ENCODE measurements around the gene FOXG1.

FOXG1 gene

DNA sequence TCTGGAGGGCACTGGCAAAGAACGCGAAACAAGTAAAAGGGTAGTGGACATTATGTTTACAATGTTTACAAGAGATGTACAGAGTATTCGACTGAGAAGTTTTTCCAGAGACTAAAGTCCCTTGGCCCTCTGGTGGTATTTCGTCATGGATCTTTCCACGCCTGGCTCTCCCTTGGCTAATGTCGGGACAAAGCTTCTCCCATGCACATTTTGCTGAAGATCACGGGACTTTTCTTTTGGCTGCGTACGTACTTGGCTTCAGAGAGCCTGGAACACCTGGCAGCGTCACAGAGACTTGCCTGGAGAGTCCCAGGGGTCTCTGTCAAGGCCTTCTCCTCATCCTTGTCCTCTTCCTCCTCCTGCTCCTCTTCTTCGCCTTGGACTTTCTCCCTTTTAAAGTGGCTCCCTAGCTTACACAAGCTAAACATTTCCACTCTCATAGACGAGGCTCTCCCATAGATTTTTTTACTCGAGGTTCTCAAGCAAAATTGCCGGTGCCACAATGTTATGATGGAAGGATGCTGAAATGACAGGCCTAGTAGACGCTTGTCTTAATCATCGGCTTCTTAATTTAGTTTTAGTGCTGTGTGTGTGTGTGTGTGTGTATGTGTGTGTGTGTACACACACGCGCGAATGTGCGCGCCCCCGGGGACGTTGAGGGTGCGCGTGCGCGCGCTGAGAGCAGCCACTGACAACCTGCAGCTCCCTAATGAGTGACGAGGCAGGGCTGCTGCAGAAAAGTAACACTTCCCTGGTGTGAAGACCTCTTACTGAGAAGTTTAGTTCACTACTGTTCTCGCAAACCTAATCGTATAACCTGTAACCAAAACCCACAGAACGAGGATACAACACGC, 4.9 kb upstream of the FOXG1 start:
- DNase-seq (ENCODE audit: low read depth in 2 of 2), result no peak

DNA sequence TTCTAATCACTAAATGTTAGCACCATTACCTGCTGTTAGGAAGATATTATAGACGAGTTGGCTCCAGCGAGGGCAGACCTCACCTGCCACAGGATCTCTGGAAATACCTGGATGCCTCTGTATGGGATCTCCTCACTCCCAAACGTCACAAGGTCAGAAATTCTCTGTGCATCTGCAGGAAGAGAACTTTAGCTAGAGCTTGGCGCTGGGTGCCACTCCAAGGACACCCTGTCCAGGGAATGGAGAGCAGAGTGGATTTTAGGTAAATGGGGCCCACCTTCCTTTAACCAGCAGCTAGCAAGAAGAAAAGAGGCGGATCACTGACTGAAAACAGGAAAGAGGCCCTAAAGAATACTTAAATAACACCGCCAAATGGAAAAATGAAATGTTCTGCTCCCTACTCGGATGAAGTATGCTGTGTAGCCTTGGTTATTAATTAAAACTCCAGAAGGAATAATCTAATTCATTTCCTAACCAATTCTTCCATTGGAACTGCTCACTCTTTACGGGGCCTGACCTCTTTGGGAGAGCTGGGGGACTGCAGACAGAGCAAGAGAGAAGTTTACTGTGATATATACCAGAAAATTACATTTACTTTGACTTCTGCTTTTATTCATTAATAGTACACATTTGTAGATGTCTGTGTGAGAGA, 4.2 kb upstream of the FOXG1 start:
- DNase-seq (ENCODE audit: low read depth in 2 of 2), result no peak

- DNase-seq (ENCODE audit: low read depth in 2 of 2), result no peak
Observed at GRCh38 chr14:28762955-28763326, 3.6 kb upstream of the FOXG1 start.

- no peak for DNase-seq (ENCODE audit: low read depth in 2 of 2)
Observed at GRCh38 chr14:28763751-28764256, 2.8 kb upstream of the FOXG1 start.

GRCh38 chr14:28764257-28765160, 2.1 kb upstream of the FOXG1 start:
- no peak for DNase-seq (ENCODE audit: low read depth in 2 of 2)

DNA sequence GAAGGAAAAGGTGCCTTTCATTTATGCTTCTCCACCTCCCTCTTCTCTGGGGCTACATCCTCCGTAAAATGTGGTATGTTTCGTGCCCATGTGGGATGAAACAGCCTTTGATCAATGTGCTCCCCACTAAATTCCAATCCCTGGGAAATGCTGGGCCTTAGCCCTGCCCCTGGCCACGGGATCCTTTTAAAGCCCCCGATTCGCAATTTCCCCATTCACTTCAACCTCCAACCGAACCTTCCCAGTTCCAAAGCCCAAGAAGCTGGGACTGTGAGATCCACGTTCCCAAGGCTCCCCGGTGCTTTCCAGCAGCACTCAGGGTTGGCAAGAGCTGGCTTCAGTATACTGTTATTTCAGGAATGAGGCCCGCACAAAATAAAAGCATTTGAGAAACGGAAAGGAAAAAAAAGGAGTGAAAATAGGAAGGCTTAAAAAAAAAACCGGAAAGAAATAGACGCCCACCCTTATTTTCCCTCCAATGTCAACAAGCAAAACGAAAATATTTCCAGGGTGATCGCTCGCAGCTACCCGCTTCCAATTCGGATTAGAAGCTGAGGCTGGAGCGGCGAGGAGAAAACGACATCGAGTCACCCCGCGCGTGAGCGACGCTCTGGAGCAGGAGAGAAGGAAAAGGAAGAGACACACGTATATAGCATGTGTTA, 1.3 kb upstream of the FOXG1 start:
- no peak for DNase-seq (ENCODE audit: low read depth in 2 of 2)

GRCh38 chr14:28765831-28766468, 637 bp upstream of the FOXG1 start:
- no peak for DNase-seq (ENCODE audit: low read depth in 2 of 2)

DNA sequence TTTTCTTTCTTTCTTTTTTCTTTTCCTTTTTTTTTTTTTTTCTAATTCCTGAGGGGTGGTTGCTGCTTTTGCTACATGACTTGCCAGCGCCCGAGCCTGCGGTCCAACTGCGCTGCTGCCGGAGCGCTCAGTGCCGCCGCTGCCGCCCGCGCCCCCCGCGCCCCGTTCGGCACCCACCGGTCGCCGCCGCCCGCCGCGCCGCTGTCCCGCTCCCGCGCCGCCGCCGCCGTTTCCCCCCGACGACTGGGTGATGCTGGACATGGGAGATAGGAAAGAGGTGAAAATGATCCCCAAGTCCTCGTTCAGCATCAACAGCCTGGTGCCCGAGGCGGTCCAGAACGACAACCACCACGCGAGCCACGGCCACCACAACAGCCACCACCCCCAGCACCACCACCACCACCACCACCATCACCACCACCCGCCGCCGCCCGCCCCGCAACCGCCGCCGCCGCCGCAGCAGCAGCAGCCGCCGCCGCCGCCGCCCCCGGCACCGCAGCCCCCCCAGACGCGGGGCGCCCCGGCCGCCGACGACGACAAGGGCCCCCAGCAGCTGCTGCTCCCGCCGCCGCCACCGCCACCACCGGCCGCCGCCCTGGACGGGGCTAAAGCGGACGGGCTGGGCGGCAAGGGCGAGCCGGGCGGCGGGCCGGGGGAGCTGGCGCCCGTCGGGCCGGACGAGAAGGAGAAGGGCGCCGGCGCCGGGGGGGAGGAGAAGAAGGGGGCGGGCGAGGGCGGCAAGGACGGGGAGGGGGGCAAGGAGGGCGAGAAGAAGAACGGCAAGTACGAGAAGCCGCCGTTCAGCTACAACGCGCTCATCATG, 654 bp downstream of the FOXG1 start:
- DNase-seq (ENCODE audit: low read depth in 2 of 2), result no peak

DNA sequence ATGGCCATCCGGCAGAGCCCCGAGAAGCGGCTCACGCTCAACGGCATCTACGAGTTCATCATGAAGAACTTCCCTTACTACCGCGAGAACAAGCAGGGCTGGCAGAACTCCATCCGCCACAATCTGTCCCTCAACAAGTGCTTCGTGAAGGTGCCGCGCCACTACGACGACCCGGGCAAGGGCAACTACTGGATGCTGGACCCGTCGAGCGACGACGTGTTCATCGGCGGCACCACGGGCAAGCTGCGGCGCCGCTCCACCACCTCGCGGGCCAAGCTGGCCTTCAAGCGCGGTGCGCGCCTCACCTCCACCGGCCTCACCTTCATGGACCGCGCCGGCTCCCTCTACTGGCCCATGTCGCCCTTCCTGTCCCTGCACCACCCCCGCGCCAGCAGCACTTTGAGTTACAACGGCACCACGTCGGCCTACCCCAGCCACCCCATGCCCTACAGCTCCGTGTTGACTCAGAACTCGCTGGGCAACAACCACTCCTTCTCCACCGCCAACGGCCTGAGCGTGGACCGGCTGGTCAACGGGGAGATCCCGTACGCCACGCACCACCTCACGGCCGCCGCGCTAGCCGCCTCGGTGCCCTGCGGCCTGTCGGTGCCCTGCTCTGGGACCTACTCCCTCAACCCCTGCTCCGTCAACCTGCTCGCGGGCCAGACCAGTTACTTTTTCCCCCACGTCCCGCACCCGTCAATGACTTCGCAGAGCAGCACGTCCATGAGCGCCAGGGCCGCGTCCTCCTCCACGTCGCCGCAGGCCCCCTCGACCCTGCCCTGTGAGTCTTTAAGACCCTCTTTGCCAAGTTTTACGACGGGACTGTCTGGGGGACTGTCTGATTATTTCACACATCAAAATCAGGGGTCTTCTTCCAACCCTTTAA, 1.5 kb downstream of the FOXG1 start:
- DNase-seq (ENCODE audit: low read depth in 2 of 2), result no peak

- DNase-seq (ENCODE audit: low read depth in 2 of 2), result no peak
Observed at GRCh38 chr14:28769276-28769880, 2.8 kb downstream of the FOXG1 start.

DNA sequence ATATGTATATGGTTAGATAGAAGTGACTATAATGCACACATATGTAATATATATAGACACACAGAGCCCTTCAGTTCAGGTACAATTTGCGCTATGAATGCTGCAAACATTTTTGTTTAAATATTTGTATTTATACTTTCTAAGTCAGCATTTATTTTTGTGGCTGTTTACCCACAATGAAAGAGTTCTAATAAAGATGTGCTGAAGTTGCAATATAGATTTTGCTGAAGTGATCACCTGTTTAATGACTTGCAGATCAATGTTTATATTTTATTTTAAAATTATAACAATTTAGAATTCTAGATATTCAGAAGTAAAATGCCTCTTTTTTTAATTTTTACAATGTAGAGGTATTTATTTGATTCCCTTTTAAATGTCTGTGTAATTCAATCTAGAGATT, 3.5 kb downstream of the FOXG1 start:
- no peak for DNase-seq (ENCODE audit: low read depth in 2 of 2)

DNA sequence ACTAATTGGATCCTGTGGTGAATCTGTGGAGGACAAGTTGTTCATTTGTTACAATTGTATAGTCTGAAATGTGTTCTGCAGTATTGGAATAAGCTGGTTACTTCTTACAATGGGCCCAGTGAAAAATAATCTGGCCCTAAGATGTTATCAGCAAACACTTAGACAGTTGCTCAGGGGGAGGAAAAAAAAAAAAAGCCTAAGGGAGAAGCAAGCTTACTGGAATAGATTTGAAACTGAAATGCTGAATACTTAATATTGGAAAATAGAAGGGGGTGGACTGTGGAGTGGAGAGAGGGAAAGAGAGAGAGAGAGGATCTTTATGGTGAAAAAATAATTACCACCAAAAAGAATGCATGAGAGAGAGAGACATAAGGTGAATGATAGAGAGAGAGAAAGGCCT, 4.0 kb downstream of the FOXG1 start:
- DNase-seq (ENCODE audit: low read depth in 2 of 2), result no peak

GRCh38 chr14:28771168-28771567, 4.6 kb downstream of the FOXG1 start:
- no peak for DNase-seq (ENCODE audit: low read depth in 2 of 2)

DNA sequence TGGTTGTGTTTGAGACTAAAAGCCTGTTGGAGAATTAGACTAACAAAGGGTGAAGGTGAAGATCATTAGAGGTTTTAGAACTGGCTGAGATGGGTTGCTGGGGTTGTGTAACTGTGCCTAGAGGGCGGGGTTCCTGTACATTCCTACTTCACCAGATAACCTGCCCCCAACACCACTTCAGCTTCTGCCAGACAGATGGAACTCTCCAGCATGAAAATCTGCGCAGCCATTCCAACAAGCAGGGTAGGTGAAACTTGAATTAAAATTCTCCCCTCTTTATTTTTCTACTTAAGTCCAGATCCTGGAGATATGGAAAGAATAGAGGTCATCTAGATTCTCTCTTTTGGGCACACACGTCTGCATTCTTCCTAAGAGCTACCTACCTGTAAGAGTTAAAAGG, 6.0 kb downstream of the FOXG1 start:
- no peak for DNase-seq (ENCODE audit: low read depth in 2 of 2)

DNA sequence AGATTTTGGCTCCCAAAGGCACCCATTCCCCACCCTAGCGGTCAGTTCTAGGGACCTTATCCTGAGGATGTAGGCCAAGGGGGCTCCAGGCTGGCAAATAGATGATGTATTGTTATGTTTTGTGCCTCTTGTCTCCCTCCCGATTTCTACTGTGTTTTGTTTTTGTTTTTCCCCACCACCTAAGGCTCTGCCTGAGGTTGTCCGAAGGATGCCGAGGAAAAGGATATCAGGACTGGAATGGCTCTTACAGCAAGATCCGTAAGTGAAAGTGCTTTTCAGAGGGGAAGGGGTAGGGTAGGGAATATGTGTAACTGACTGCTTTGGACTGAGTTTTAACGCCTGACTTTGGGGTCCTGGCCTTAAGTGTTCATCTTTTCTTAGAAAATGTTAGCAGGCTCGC, 6.6 kb downstream of the FOXG1 start:
- no peak for DNase-seq (ENCODE audit: low read depth in 2 of 2)

DNA sequence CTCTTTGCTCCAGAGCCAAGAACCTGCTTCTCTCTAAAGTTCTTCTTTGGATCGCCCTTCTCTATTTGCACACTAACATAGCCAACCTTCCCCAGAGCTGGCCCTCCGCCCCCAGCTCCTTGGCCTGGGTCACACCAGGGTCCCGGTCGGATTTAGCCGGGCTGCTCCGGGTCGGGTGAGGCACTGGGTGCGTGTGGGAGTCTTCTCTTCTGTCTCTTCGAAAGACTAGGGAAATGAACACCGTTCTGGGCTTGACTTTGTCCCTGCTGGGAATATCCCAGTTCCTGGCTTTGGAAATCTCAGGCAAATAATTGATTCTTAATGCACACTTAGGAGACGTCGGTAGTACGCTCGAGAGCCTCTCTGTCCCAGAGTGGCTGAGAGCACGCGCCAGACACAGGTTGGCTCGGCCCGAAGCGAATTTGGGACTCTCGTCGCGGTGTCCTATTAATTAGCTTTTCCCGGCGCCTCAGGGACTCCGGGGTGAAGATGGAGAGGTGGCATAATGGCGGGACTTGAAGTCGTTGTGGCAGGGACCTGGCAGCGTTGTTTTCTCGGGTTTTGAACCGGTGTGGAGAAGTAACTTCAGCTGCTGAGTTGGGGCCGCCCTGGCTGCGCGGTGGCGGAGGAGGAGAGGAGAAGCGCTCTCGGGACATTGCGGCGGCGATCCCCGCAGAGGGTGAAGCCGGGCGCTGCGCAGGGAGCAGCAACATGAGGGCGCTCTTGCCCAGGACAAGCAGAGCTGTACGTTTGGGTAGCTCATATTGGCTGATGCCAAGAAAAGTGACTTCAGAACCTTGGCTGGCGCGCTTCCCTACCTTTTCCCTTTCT, 7.5 kb downstream of the FOXG1 start:
- DNase-seq (ENCODE audit: low read depth in 2 of 2), result no peak

DNA sequence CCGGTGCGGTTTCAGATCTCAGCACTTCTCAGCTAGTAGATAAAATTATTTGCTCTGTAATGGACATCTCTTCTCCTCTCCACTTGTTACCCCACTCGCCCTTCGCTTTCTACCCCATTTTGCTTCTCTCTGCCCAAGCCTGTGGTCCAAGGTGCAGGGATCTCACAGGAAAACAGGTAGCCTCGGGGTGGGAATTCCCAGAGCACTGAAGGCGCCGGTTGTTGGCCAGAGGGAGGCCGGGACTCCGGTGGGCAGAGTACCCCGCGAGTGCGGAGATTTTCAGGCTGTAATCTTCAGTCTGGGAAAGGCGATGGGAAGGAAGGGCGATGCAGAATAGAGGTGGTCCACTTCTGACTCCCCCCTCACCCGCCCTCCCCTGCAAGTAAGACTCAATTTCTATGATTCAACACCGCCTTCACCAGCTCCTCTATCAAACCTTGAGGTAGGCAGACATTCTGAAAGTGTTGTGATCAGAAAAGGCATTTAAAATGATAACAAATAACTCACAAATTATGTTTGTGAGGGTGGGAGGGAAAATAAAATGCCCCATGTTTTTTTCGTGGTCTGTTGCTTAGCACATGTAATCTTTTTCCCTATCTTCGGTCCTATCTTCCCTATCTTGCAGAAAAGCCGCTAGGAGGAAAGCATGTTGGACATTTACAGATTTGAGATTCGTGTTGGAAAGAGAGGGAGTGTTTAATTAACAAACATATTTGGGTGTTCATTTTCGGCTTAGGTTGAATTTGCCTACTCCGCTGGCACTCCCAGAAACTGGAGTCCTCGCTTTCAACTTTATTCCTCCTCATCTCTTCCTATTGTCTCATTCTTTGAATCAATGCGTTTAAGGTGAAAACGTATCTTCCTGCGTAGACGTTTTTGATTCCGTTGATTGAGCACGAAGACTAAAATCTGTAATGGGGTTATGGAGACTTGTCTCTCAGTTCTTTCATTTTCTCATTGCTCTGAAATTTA, 8.5 kb downstream of the FOXG1 start:
- DNase-seq (ENCODE audit: low read depth in 2 of 2), result no peak
